SK-N-MC (cell line): ENCODE results near the gene PIH1D1.

Experiments used
- DNase-seq: peaks from one replicate; pipeline ENCODE4 v3.0.0-alpha.2; 2011; ENCODE audit warnings: low read depth, low spot score
- H3K27ac ChIP-seq: fragments of 200-600 bp; sonication (generic); 2 replicates; pipeline ENCODE4 v1.5.1; 2016; ENCODE audit warnings: mixed run types
- H3K36me3 ChIP-seq: fragments of 200-600 bp; sonication (generic); 2 replicates; pipeline ENCODE4 v1.6.1; 2017; ENCODE audit warnings: antibody characterized with exemption, low read length, mixed read lengths; ENCODE audit not compliant: insufficient read depth
- H3K4me3 ChIP-seq: fragments of 200-600 bp; sonication (generic); 2 replicates; pipeline ENCODE4 v1.5.1; 2016
- H3K9ac ChIP-seq: fragments of 200-600 bp; sonication (generic); 2 replicates; pipeline ENCODE4 v1.8.0; 2017; ENCODE audit warnings: mixed run types, mixed read lengths; ENCODE audit not compliant: insufficient read length
- H3K9me3 ChIP-seq: fragments of 200-600 bp; sonication (generic); 2 replicates; pipeline ENCODE4 v1.6.1; 2017; ENCODE audit warnings: low read depth, mild to moderate bottlenecking, antibody characterized with exemption, low read length, moderate library complexity, mixed read lengths
- EZH2 ChIP-seq: fragments of 200-600 bp; sonication (generic); IDR thresholded peaks from one replicate; pipeline ENCODE4 v1.6.1; 2017; ENCODE audit warnings: antibody characterized with exemption
- FOXP2 ChIP-seq: optimal IDR thresholded peaks from 2 replicates; pipeline ENCODE3; 2011; ENCODE audit warnings: mild to moderate bottlenecking, moderate library complexity; ENCODE audit not compliant: insufficient read depth; ENCODE audit errors: extremely low read length, control extremely low read depth
- POLR2AphosphoS5 ChIP-seq: IDR thresholded peaks from 2 replicates; pipeline ENCODE4 v1.6.1; 2012; ENCODE audit warnings: mild to moderate bottlenecking, low read depth, low read length, borderline replicate concordance

The PIH1D1 gene

GRCh38 chr19:49428547-49429451 is 22.8 kb downstream of the PIH1D1 start:
- Histone ChIP-seq H3K27ac (no peak overlapping the region), H3K9ac (no peak overlapping the region), H3K9me3 (no peaks in the 10 kb centered on the region), H3K36me3 (no peaks in the 10 kb centered on the region), H3K4me3 (no peak overlapping the region)
- TF ChIP-seq FOXP2 (no peak), EZH2 (no peak), POLR2AphosphoS5 (no peak)
- no peak for DNase-seq

GRCh38 chr19:49427855-49428546 is 23.6 kb downstream of the PIH1D1 start:
- Histone ChIP-seq H3K9ac (no peak overlapping the region), H3K9me3 (no peaks in the 10 kb centered on the region), H3K4me3 (no peak overlapping the region), H3K27ac (no peak overlapping the region), H3K36me3 (no peaks in the 10 kb centered on the region)
- TF ChIP-seq POLR2AphosphoS5: no peak
- TF ChIP-seq EZH2: no peak
- no peak for TF ChIP-seq FOXP2
- DNase-seq: no peak

GRCh38 chr19:49427339-49427738 is 24.3 kb downstream of the PIH1D1 start:
- Histone ChIP-seq H3K9ac (no peak overlapping the region), H3K4me3 (no peak overlapping the region), H3K36me3 (no peaks in the 10 kb centered on the region), H3K27ac (no peak overlapping the region), H3K9me3 (no peaks in the 10 kb centered on the region)
- no peak for TF ChIP-seq EZH2
- no peak for TF ChIP-seq FOXP2
- TF ChIP-seq POLR2AphosphoS5: no peak
- DNase-seq: no peak

- no peaks in the 10 kb centered on the region for H3K36me3 ChIP-seq
- TF ChIP-seq FOXP2 (no peak), EZH2 (no peak), POLR2AphosphoS5 (no peak)
- H3K4me3 ChIP-seq: no peak overlapping the region
- H3K9ac ChIP-seq: no peak overlapping the region
- DNase-seq: no peak
- H3K27ac ChIP-seq: no peak overlapping the region
- no peaks in the 10 kb centered on the region for H3K9me3 ChIP-seq
These were observed 25.6 kb downstream of the PIH1D1 start for GRCh38 chr19:49425922-49426592.

GRCh38 chr19:49425178-49425577 is 26.4 kb downstream of the PIH1D1 start, which contains the start of gene GFY:
Gene GFY, plus strand, starts transcription at chr19:49425388. Its CDS starts 1,043 bp downstream, at chr19:49426431.
- H3K4me3 ChIP-seq: no peak within 1 kb of the TSS
- DNase-seq: no peak
- no peaks in the 10 kb centered on the region for H3K9me3 ChIP-seq
- H3K9ac ChIP-seq: no peak within 1 kb of the TSS
- H3K36me3 ChIP-seq: no peaks in the 10 kb centered on the region
- H3K27ac ChIP-seq: no peak within 1 kb of the TSS
- no peak for TF ChIP-seq POLR2AphosphoS5
- no peak for TF ChIP-seq FOXP2
- no peak for TF ChIP-seq EZH2

GRCh38 chr19:49423985-49424303 is 27.7 kb downstream of the PIH1D1 start:
- no peak overlapping the region for H3K27ac ChIP-seq
- no peak overlapping the region for H3K9ac ChIP-seq
- no peaks in the 10 kb centered on the region for H3K9me3 ChIP-seq
- TF ChIP-seq POLR2AphosphoS5 (no peak), FOXP2 (no peak), EZH2 (no peak)
- H3K36me3 ChIP-seq: no peaks in the 10 kb centered on the region
- no peak overlapping the region for H3K4me3 ChIP-seq
- no peak for DNase-seq

- Histone ChIP-seq H3K27ac (no peak within 1 kb of the TSS), H3K9ac (no peak within 1 kb of the TSS), H3K4me3 (peak within 1 kb of the TSS; percentile 49), H3K9me3 (no peaks in the 10 kb centered on the region), H3K36me3 (no peaks in the 10 kb centered on the region)
- TF ChIP-seq EZH2: no peak
- no peak for DNase-seq
These were observed 28.3 kb downstream of the PIH1D1 start, which contains the start of gene PTH2 for GRCh38 chr19:49423071-49423984. Gene PTH2, minus strand, starts transcription at chr19:49423441. Its CDS starts 102 bp downstream, at chr19:49423339.
